AG09309 (cell line): Measurements from ENCODE around the gene ADGRG6.
"Not testable (repeated sequence)": the region's sequence is repeated elsewhere in the genome, so short reads cannot be mapped to it uniquely, and the experiment has no call there.

Experiments
- DNase-seq: peaks from one replicate; pipeline ENCODE4 v3.0.0-alpha.2; 2010; ENCODE audit warnings: low read depth
- H3K4me3 ChIP-seq: 2 replicates; pipeline ENCODE4 v1.5.1; 2011; ENCODE audit warnings: mild to moderate bottlenecking, low read depth, low read length, moderate library complexity; ENCODE audit not compliant: control insufficient read depth
- TF ChIP-seq, protein P1 (sequence below): IDR thresholded peaks from 2 replicates; pipeline ENCODE4 v1.5.1; 2011; ENCODE audit warnings: mild to moderate bottlenecking, low read depth, low read length, inconsistent platforms; ENCODE audit not compliant: insufficient read depth, control insufficient read depth; ENCODE audit errors: missing control alignments

ADGRG6 gene

DNA sequence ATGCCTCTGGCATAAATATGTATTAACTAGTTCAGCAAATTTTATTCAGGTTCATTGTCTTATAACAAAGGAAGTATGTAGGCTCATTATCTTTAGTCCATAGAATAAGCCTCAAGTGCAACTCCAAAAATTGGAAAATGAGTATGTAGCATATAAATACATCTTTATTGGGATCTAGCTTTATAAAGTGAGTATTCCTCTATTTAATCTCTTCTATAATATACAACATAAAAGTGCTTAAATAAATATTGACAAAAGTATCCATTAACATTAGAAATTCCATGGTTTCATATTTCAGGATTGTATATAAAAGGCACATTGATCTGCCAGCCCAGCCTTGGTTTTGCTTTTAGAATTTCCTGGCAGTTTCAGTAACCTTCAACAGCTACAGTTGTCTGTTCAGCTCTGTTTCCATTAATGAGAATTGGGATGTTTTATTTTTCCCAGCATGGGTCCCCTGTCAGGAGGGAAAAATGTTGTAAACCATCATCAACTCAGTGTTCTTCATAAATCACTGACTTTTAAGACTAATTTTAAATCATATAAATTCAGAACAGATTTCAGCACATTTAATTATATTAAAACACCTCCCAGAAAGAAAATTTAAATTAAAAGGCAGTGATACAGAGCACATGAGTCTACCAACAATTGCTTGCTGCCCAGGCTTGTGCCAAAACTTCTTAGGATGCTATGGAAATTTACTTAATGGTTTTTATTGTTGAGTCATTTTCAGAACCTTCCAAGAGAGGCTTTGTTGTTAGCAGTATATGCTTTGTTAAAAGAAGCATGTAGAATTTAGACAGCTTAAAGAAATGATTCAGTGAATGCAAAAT, 119.7 kb downstream of the ADGRG6 start:
- H3K4me3 ChIP-seq = no peak overlapping the region
- no peak for DNase-seq
- TF ChIP-seq, protein P1, sequence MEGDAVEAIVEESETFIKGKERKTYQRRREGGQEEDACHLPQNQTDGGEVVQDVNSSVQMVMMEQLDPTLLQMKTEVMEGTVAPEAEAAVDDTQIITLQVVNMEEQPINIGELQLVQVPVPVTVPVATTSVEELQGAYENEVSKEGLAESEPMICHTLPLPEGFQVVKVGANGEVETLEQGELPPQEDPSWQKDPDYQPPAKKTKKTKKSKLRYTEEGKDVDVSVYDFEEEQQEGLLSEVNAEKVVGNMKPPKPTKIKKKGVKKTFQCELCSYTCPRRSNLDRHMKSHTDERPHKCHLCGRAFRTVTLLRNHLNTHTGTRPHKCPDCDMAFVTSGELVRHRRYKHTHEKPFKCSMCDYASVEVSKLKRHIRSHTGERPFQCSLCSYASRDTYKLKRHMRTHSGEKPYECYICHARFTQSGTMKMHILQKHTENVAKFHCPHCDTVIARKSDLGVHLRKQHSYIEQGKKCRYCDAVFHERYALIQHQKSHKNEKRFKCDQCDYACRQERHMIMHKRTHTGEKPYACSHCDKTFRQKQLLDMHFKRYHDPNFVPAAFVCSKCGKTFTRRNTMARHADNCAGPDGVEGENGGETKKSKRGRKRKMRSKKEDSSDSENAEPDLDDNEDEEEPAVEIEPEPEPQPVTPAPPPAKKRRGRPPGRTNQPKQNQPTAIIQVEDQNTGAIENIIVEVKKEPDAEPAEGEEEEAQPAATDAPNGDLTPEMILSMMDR = no peak

DNA sequence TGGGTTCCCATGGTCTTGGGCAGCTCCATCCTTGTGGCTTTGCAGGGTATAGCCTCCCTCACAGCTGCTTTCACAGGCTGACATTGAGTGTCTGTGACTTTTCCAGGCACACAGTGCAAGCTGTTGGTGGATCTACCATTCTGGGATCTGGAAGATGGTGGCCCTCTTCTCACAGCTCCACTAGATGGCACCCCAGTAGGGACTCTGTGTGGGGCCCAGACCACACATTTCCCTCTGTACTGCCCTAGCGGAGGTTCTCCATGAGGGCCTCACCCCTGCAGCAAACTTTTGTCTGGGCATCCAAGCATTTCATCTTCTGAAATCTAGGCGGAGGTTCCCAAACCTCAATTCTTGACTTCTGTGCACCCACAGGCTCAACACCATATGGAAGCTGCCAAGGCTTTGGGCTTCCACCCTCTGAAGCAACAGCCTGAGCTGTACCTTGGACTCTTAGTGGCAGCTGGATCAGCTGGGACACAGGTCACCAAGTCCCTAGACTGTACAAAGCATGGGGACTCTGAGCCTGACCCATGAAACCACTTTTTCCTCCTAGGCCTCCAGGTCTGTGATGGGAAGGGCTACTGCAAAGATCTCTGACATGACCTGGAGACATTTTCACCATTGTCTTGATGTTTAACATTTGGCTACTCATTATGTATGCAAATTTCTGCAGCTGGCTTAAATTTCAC, 124.8 kb downstream of the ADGRG6 start:
- DNase-seq, H3K4me3 ChIP-seq: not testable (repeated sequence)

DNA sequence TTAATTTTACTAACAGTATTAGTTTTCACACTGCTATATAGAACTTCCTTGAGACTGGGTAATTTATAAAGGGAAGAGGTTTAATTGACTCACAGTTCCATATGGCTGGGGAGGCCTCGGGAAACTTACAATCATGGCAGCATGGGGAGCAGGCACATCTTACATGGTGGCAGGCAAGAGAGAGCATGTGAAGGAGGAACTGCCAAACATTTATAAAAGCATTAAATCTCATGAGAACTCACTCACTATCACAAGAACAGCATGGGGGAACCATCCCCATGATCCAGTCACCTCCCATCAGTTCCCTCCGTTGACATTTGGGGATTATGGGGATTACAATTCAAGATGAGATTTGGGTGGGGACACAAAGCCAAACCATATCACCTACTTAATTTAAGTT, 126.7 kb downstream of the ADGRG6 start:
- DNase-seq, H3K4me3 ChIP-seq: not testable (repeated sequence)

DNA sequence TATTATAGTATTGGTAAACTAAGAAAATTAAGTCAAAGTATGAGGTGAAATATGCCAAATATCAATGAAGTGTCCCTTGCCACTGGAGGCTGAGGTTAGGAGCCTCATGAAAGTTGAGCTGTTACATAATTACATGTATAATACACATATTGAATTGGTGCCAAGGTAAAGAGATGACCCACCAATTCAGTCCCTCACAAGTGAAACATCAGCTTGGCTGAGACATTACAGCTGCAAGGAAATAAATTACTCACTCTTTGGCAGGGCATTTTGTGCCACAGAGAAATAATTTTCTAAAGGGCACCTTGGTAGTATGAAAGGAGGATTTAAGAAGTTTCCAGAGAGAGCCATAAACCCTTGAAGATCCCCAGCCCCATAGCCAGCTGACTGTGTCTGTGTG, 127.4 kb downstream of the ADGRG6 start:
- no peak overlapping the region for H3K4me3 ChIP-seq
- TF ChIP-seq, protein P1 = no peak
- DNase-seq = no peak

DNA sequence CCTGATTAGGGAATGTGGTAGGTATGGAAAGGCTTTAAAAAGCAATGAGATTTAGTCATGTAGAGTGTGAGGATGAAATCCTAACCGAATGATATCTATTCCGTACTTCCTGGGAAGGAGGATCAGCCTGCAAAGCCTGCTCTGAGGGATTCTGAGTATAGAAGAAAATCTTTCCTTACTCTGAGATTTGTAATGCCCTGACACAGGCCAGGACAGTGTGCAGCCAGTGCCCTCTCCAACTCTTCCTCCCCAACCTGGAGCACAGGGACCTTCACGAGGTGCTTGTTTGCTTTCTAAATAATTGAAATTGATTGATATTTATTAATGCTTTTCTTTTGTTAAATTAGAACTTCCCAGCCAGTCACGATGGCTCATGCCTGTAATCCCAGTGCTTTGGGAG, 131.6 kb downstream of the ADGRG6 start:
- TF ChIP-seq, protein P1 = no peak
- DNase-seq = no peak
- H3K4me3 ChIP-seq = no peak overlapping the region

DNA sequence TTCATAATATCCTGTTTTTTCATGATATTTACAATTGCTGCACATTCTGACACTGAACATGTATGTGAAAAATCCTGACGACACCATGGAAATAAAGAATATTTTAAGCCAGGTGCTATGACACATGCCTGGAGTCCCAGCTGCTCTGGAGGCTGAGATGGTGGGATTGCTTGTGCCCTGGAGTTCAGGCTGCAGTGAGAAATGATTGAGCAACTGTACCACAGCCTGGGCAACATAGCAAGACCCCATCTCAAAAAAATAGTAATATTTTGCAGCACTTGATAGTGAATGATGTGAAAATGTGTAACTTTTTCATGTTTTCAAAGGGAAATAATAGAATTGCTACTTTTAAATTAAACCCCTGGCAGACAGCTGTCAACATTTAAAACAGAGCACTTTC, 137.1 kb downstream of the ADGRG6 start:
- no peak for DNase-seq
- TF ChIP-seq, protein P1 = no peak
- H3K4me3 ChIP-seq = no peak overlapping the region

DNA sequence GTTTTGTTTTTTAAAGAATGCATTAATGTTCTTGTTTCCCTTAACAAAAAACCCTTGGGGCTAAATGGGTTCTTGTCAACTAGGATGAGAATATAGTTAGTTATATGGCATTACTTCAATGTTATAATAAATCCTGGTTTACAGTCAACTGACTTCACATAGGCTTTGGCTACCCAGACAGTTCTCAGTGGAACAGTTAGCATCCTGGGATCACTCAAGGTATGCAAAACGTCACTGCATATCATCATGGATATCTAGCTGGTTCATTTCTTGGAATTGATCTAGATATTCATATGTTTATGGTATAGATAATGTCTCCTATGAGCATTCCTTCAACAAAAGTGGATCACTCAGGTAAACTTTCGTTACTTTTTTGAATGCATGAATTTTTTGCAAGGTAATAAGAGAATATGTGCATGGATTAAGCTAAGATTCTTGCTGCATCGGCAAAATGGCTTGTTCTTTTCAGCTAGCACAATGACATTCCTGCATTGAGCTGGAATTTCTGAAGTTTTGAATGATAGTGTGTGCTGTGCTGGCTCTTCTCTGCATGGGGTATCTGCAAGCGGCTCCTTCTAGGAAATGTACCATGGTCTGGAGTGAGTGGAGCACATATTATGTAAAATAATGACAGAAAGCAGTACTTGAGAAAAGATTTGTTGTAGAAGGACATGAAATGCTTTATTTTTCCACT, 138.9 kb downstream of the ADGRG6 start:
- H3K4me3 ChIP-seq = no peak overlapping the region
- TF ChIP-seq, protein P1 = no peak
- DNase-seq = no peak
